GM18508 (cell line): ENCODE results near the gene TFPT.

ENCODE experiments used
- ATAC-seq: cut with Tn5 transposase; IDR thresholded peaks from one replicate; pipeline ENCODE4 v1.9.1; 2021; ENCODE audit warnings: moderate number of reproducible peaks; ENCODE audit not compliant: insufficient read depth, unreplicated experiment

The TFPT gene

GRCh38 chr19:54115109-54116063 is at the start of gene TFPT, which contains the start of gene PRPF31:
Gene TFPT, minus strand, starts transcription at chr19:54115657. Its CDS starts 388 bp downstream, at chr19:54115269.
Gene PRPF31, plus strand, starts transcription at chr19:54115754. Its CDS starts 2,525 bp downstream, at chr19:54118279.
- ATAC-seq: peak; percentile 73

GRCh38 chr19:54165222-54165621 is 49.8 kb upstream of the TFPT start:
- ATAC-seq: no peak

GRCh38 chr19:54164369-54165068 is 49.1 kb upstream of the TFPT start:
- ATAC-seq: no peak

GRCh38 chr19:54162884-54163283 is 47.4 kb upstream of the TFPT start:
- no peak for ATAC-seq

- ATAC-seq: no peak
Observed at GRCh38 chr19:54162241-54162805, 46.9 kb upstream of the TFPT start.

GRCh38 chr19:54160854-54161253 is 45.4 kb upstream of the TFPT start:
- ATAC-seq: no peak

GRCh38 chr19:54160182-54160811 is 44.8 kb upstream of the TFPT start:
- ATAC-seq: no peak

GRCh38 chr19:54159352-54160181 is 44.1 kb upstream of the TFPT start, which contains the start of gene LENG1:
Gene LENG1, minus strand, starts transcription at chr19:54159721. Its CDS starts 26 bp downstream, at chr19:54159695.
- ATAC-seq: peak; percentile 88

GRCh38 chr19:54158812-54159351 is 43.4 kb upstream of the TFPT start:
- no peak for ATAC-seq

GRCh38 chr19:54156953-54157352 is 41.5 kb upstream of the TFPT start:
- no peak for ATAC-seq

- ATAC-seq: no peak
Observed at GRCh38 chr19:54156490-54156889, 41.0 kb upstream of the TFPT start.

GRCh38 chr19:54155694-54156093 is 40.2 kb upstream of the TFPT start:
- no peak for ATAC-seq

- ATAC-seq: no peak
Observed at GRCh38 chr19:54154603-54155345, 39.3 kb upstream of the TFPT start.

- no peak for ATAC-seq
Observed at GRCh38 chr19:54153731-54154326, 38.4 kb upstream of the TFPT start.

GRCh38 chr19:54152878-54153524 is 37.5 kb upstream of the TFPT start:
- ATAC-seq: no peak

- no peak for ATAC-seq
Observed at GRCh38 chr19:54152267-54152666, 36.8 kb upstream of the TFPT start.

- ATAC-seq: no peak
Observed at GRCh38 chr19:54151362-54152035, 36.0 kb upstream of the TFPT start.
